Effector memory CD8-positive, alpha-beta T cell (primary cell): ENCODE measurements around the gene PYGM.

ENCODE experiments used
- ATAC-seq: fragments of 150-1000 bp; cut with Tn5 transposase; replicated peaks from 2 replicates; pipeline ENCODE4 v1.10.0; 2021; ENCODE audit warnings: mild to moderate bottlenecking, moderate library complexity
- DNase-seq, 3 experiments: peaks; one replicate each; pipeline ENCODE4 v3.0.0; 2021
- H3K27ac Mint-ChIP-seq, 2 donors: one replicate each; pipeline ENCODE4 v1.8.0; 2022; ENCODE audit warnings: mild to moderate bottlenecking in 2 of 2, mixed read lengths in 2 of 2, moderate library complexity in 2 of 2
- H3K27me3 Mint-ChIP-seq, 2 donors: one replicate each; pipeline ENCODE4 v1.8.0; 2022; ENCODE audit warnings: mixed read lengths in 2 of 2
- H3K36me3 Mint-ChIP-seq: one replicate; pipeline ENCODE4 v1.8.0; 2022; ENCODE audit warnings: mild to moderate bottlenecking, moderate library complexity, mixed read lengths; ENCODE audit not compliant: insufficient read depth
- H3K4me1 Mint-ChIP-seq, 2 donors: one replicate each; pipeline ENCODE4 v1.8.0; 2022; ENCODE audit warnings: low read depth in 2 of 2, mixed read lengths in 2 of 2
- H3K4me3 Mint-ChIP-seq, 2 donors: one replicate each; pipeline ENCODE4 v1.8.0; 2022; ENCODE audit warnings: mild to moderate bottlenecking in 2 of 2, mixed read lengths in 2 of 2, moderate library complexity in 2 of 2
- H3K9me3 Mint-ChIP-seq, 2 donors: one replicate each; pipeline ENCODE4 v1.8.0; 2022; ENCODE audit warnings: mixed read lengths in 2 of 2

The PYGM gene

GRCh38 chr11:64723117-64723906 is 36.5 kb downstream of the PYGM start, which contains the start of gene NRXN2:
Gene NRXN2 (minus strand): TSS chr11:64723197. CDS start chr11:64713699, 9,498 bp downstream.
- ATAC-seq = peak; percentile 90
- Mint-ChIP-seq H3K27me3 (peaks cover 20 to 45% of the 10 kb centered on the region in 2 donors), H3K36me3 (peaks cover 17% of the 10 kb centered on the region), H3K4me3 (peak within 1 kb of the TSS; percentile 61 to 65), H3K27ac (peak within 1 kb of the TSS in 1 of 2 donors; percentile 41), H3K4me1 (peaks cover 11 to 15% of the 10 kb centered on the region in 2 donors), H3K9me3 (no peaks in the 10 kb centered on the region)
- DNase-seq = peak; percentile 78 to 82 (median 81)

GRCh38 chr11:64722141-64723065 is 37.4 kb downstream of the PYGM start:
- Mint-ChIP-seq H3K27me3 (peaks cover 29 to 55% of the 10 kb centered on the region in 2 donors), H3K9me3 (no peaks in the 10 kb centered on the region), H3K4me3 (peak overlapping the region; percentile 61 to 65), H3K36me3 (peaks cover 8% of the 10 kb centered on the region), H3K27ac (peak overlapping the region in 1 of 2 donors; percentile 41), H3K4me1 (peaks cover 11 to 14% of the 10 kb centered on the region in 2 donors)
- ATAC-seq (no peak), DNase-seq (no peak)

GRCh38 chr11:64721359-64721699 is 38.4 kb downstream of the PYGM start:
- H3K4me1 Mint-ChIP-seq = peaks cover 10 to 11% of the 10 kb centered on the region in 2 donors
- no peak for DNase-seq
- H3K9me3 Mint-ChIP-seq = no peaks in the 10 kb centered on the region
- peaks cover 2% of the 10 kb centered on the region for H3K36me3 Mint-ChIP-seq
- no peak for ATAC-seq
- no peak overlapping the region for H3K4me3 Mint-ChIP-seq
- peaks cover 40 to 65% of the 10 kb centered on the region in 2 donors for H3K27me3 Mint-ChIP-seq
- no peak overlapping the region for H3K27ac Mint-ChIP-seq

GRCh38 chr11:64720640-64721358 is 39.0 kb downstream of the PYGM start:
- Mint-ChIP-seq H3K27me3 (peaks cover 45 to 71% of the 10 kb centered on the region in 2 donors), H3K27ac (no peak overlapping the region), H3K4me3 (no peak overlapping the region), H3K36me3 (peaks cover 2% of the 10 kb centered on the region), H3K4me1 (peaks cover 9 to 11% of the 10 kb centered on the region in 2 donors), H3K9me3 (no peaks in the 10 kb centered on the region)
- ATAC-seq = no peak
- DNase-seq = no peak

GRCh38 chr11:64720167-64720566 is 39.6 kb downstream of the PYGM start:
- no peak overlapping the region for H3K27ac Mint-ChIP-seq
- ATAC-seq = no peak

GRCh38 chr11:64719406-64719805 is 40.4 kb downstream of the PYGM start:
- no peak for ATAC-seq
- H3K4me1 Mint-ChIP-seq = peaks cover 0 to 5% of the 10 kb centered on the region in 2 donors
- no peaks in the 10 kb centered on the region for H3K9me3 Mint-ChIP-seq
- DNase-seq = no peak
- H3K36me3 Mint-ChIP-seq = no peaks in the 10 kb centered on the region
- H3K27me3 Mint-ChIP-seq = peaks cover 59 to 84% of the 10 kb centered on the region in 2 donors
- no peak overlapping the region for H3K4me3 Mint-ChIP-seq
- no peak overlapping the region for H3K27ac Mint-ChIP-seq

More at GRCh38 chr11:64720167-64720566, 39.6 kb downstream of the PYGM start:
- H3K36me3 Mint-ChIP-seq = peaks cover 1% of the 10 kb centered on the region
- H3K9me3 Mint-ChIP-seq = no peaks in the 10 kb centered on the region
- no peak overlapping the region for H3K4me3 Mint-ChIP-seq
- DNase-seq = no peak
- peaks cover 52 to 77% of the 10 kb centered on the region in 2 donors for H3K27me3 Mint-ChIP-seq
- peaks cover 3 to 6% of the 10 kb centered on the region in 2 donors for H3K4me1 Mint-ChIP-seq

- peaks cover 0 to 4% of the 10 kb centered on the region in 2 donors for H3K4me1 Mint-ChIP-seq
- DNase-seq = no peak
- no peaks in the 10 kb centered on the region for H3K9me3 Mint-ChIP-seq
- H3K27me3 Mint-ChIP-seq = peaks cover 66 to 91% of the 10 kb centered on the region in 2 donors
- H3K27ac Mint-ChIP-seq = no peak overlapping the region
- no peak overlapping the region for H3K4me3 Mint-ChIP-seq
- no peaks in the 10 kb centered on the region for H3K36me3 Mint-ChIP-seq
- no peak for ATAC-seq
Measured at GRCh38 chr11:64718780-64719124, 41.0 kb downstream of the PYGM start.

GRCh38 chr11:64718084-64718779 is 41.5 kb downstream of the PYGM start:
- Mint-ChIP-seq H3K4me3 (no peak overlapping the region), H3K27ac (no peak overlapping the region), H3K36me3 (no peaks in the 10 kb centered on the region), H3K9me3 (no peaks in the 10 kb centered on the region), H3K4me1 (peaks cover 0 to 2% of the 10 kb centered on the region in 2 donors), H3K27me3 (peaks cover 66 to 92% of the 10 kb centered on the region in 2 donors)
- DNase-seq (no peak), ATAC-seq (no peak)

- Mint-ChIP-seq H3K4me1 (peaks cover 2 to 4% of the 10 kb centered on the region in 2 donors), H3K27me3 (peaks cover 65 to 89% of the 10 kb centered on the region in 2 donors), H3K4me3 (no peak overlapping the region), H3K27ac (no peak overlapping the region), H3K9me3 (no peaks in the 10 kb centered on the region), H3K36me3 (no peaks in the 10 kb centered on the region)
- DNase-seq (no peak), ATAC-seq (no peak)
Measured at GRCh38 chr11:64717268-64717578, 42.6 kb downstream of the PYGM start.

- peaks cover 65 to 89% of the 10 kb centered on the region in 2 donors for H3K27me3 Mint-ChIP-seq
- no peak overlapping the region for H3K4me3 Mint-ChIP-seq
- ATAC-seq (no peak), DNase-seq (no peak)
- H3K36me3 Mint-ChIP-seq = no peaks in the 10 kb centered on the region
- no peak overlapping the region for H3K27ac Mint-ChIP-seq
- H3K4me1 Mint-ChIP-seq = peaks cover 7 to 10% of the 10 kb centered on the region in 2 donors
- H3K9me3 Mint-ChIP-seq = no peaks in the 10 kb centered on the region
Measured at GRCh38 chr11:64716473-64717267, 43.1 kb downstream of the PYGM start.

- Mint-ChIP-seq H3K4me3 (no peak overlapping the region), H3K36me3 (no peaks in the 10 kb centered on the region), H3K27ac (no peak overlapping the region), H3K4me1 (peaks cover 9 to 13% of the 10 kb centered on the region in 2 donors), H3K9me3 (no peaks in the 10 kb centered on the region), H3K27me3 (peaks cover 73 to 89% of the 10 kb centered on the region in 2 donors)
- ATAC-seq (no peak), DNase-seq (no peak)
Measured at GRCh38 chr11:64715756-64716472, 43.9 kb downstream of the PYGM start.

- peaks cover 9 to 15% of the 10 kb centered on the region in 2 donors for H3K4me1 Mint-ChIP-seq
- DNase-seq (no peak), ATAC-seq (no peak)
- H3K4me3 Mint-ChIP-seq = no peak overlapping the region
- H3K36me3 Mint-ChIP-seq = no peaks in the 10 kb centered on the region
- H3K27me3 Mint-ChIP-seq = peaks cover 77 to 89% of the 10 kb centered on the region in 2 donors
- H3K9me3 Mint-ChIP-seq = no peaks in the 10 kb centered on the region
- H3K27ac Mint-ChIP-seq = no peak overlapping the region
Measured at GRCh38 chr11:64715110-64715509, 44.7 kb downstream of the PYGM start.
